DLD1 (cell line): ENCODE results near the gene MBL2.

ENCODE experiments used
- in situ Hi-C: cut with HindIII; loops from 2 replicates; pipeline ENCODE4 v1.10.0; 2017; ENCODE audit warnings: low sequenced_read_pairs

Gene MBL2

DNA sequence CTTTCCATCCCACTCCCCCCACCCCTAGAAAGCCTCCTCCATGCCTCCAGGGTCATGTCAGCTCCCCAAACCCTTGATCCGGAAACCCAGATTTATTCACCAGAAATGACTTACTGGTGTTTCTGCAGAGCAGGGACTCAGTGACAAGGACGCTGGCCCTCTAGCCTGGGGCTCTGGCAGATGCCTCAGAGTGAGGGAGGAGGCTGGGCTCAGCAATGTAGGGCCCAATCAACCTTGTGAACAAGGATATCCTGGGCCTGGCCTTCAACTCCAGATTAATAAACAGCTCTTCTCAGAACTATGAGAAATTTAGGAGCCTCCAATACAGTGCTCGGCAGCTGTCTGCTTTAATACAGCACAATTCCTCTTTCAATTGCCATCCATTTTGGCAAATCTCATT is at the start of gene MBL2:
TSS of gene MBL2 (minus strand) at position 162 of the 400 bp plus-strand sequence. CDS start 1,149 bp downstream, outside the sequence.
- in situ Hi-C loops: no loop called here

DNA sequence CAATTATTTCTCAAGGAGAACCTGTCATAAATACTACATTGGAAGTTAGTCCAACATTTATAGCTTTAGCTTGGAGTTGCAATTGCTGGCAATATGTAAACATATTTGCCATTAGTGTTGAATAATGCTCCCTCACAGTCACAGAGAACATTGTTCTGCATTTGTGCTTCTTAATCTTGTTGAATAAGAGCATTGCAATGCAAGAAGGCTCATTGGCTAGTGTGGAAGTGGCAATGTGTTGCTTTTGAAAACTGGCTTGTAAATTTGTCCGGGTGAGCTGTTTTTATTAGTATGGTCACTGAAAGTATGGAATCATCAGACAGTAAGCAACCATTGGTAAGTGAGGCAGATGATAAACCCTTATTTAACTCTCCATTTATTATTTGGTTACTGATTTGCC is 47.7 kb upstream of the MBL2 start:
- in situ Hi-C loops: no loop called here

DNA sequence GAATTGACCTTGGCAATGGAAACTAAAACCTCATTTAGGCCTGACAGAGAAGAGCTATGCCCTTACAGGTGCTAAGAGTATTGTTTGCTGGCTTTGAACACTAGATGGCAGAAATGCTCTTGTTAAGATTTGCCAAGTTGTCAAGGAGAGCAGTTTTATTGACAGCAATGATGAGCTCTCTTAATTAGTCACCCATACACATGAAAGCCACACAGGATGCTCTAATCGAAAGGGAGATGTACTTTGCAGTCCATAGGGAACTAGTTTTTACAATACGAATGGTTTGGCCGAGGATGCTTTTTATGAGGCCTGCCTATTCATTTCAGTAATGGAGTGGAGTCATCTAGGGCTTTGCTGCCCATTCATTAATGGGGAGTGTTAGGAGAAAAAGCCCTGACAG is 45.4 kb upstream of the MBL2 start:
- in situ Hi-C loops: no loop called here

DNA sequence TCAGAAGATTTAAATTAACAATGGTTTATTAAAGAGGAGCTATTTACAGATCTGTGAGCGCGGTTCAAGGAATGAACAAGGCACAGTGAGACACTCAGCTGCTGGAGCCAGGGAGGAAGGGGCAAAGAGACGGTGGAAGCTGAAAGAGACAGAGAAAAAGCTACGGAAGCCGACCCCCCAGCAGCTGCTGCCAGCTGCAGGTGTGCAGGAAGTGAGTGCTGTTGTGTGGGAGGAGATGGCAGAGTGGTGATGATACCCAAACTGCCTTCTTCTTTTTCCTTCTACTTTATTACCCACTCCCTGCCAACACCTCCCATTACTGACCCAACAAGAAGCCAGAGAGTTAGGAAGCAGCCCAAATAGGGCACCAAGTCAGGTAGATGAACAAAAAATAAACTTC is 41.9 kb upstream of the MBL2 start:
- in situ Hi-C loops: no loop called here

DNA sequence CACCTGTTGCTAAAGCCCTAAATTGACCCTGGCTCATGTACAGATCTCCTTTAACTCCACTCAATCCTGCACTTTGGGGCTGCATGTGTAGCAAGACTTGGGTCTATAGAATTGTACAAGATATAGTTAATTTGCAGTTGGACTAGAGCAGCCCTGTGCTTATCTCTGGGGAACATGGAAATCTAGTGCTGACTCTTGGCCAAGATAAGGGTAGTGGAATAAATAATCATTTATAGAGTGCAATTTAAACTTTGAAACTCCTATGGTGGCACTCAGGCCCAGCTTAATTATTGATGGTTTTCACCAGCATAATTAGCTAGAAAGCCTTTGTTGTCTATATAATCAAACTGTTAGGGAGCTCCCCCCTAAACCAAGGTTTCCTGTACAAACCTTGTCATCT is 39.2 kb upstream of the MBL2 start:
- in situ Hi-C loops: no loop called here

DNA sequence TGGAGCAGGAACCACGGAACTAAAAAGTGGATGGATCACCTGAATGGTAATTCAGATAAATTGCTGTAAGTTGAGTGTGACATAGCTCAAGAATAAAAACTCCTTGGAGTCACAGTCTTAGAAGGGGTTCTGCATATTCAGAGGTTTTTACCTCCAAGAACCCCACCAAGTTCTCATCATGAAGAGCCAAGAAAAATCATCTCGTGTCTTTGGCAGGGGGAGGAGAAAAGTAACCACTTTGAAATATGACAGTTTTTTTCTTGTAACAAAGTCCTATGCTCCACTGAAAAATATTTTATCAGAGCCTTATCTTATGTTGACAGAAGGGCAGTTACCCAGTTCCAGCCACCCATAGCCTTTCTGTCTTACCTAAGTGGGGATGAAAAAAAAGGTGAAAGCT is 38.2 kb upstream of the MBL2 start:
- in situ Hi-C loops: no loop called here

DNA sequence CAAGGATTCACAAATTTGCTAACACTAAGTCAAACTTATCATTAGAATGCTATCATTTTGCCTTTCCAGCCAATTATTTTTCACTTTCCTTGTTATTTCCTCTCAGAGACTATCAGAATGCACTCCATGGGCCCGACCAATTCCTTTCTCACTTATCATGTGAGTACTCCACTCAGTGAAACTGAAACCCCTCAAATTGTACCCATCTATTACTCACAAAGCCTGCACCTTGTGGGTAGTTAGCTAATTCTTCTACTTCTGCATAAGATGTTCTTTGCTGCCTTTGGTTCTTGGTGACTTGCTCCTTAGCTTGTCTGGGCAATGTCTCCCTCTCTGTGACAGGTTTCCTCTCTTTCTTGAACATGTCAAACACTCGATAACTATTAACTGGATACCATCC is 35.2 kb upstream of the MBL2 start:
- in situ Hi-C loops: no loop called here

DNA sequence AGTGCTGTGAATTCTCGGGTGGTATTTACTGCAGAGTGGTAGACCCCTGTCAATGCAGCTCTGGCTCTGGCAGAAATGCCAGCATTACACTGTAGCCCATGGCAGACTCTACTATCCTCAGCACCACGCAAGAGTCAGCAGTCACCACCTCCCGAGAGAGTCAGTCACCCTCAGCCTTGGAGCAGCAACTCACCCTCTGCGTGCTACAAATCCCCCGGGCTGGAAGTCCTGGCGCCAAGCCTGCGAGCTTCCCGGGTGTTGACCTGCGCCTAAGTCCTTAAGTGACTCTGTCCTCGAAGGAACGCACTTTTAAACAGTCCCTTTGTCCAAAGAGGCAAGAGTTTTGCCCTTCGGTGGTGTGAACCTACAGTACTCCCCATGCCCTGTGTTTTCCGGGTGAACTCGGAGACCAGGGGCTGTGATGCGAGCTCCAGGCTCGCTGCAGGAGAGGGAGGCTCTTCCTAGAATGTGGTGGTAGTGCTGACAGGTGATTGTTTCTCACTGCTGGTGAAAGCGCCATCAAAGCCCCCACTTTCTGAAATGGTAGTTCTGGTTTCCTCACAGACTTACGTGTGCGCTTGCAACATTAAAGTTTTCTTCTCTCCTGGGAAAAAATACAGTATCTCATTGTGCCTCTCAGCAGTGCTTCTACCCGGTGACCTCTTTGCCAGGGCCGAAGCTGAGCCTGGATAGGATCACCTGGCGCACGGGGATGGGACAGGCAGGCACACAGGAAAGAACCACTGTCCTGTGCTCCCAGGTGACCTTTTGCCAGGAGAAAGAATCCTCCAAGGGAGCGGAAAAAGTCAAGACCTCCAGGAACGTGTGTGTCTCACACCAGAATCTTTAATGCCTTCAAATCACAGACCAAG is 33.1 kb upstream of the MBL2 start:
- in situ Hi-C loops: no loop called here

DNA sequence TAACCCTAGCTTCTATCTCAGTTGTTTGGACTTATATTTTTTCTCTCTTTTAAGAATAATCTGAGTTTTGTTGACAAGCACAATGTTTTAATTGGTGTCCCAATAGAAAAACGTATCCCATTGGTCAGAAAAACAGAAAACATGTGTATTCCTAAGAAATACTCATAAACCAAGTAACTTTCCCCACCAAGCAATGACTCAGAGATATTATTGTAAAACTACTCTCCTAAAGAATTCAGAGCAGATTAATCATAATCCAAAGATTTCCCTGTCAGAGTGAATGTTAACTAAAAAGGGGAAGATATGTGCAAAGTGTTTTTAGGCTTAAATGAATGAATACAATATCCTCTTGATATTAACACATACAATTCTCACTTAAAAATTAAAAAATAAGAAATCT is 29.4 kb upstream of the MBL2 start:
- in situ Hi-C loops: no loop called here

DNA sequence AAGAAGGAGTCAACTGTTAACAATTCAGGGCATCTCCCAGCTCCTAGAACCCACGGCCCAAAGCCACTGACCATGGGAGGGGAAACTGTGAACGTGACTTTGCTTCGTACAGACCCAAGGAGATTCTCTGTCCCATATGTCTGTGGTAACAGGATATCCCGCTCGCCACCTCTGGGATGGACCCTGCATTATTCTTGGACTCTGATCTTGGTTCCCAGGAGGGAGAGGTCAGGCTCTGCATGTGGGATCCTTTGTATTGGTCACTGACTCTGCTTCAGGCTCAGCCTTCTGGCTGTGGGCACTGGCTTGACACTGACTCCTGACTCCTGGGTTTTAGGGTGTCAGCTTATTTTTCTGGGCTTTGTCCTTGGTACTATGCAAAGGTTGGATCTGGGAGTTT is 13.5 kb upstream of the MBL2 start:
- in situ Hi-C loops: no loop called here

DNA sequence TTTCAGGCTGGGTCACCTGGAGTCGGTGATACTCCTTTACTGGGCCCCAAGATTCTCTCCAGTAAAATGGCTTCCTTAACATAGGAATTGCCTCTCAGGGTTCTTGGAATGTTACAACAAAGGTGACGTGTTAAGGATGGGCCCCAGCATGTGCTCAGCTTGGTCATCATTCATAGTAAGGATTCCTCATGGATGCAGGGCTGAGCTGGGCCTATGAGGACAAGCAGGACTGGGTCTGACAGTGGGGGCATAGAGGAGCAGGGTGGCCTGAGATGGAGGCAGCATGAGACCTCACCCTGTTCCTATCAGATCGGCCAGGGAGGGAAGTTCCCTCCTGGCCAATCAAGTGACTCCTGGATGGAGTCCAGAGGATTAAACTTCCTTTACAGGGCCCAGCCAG is 12.8 kb upstream of the MBL2 start:
- in situ Hi-C loops: no loop called here

DNA sequence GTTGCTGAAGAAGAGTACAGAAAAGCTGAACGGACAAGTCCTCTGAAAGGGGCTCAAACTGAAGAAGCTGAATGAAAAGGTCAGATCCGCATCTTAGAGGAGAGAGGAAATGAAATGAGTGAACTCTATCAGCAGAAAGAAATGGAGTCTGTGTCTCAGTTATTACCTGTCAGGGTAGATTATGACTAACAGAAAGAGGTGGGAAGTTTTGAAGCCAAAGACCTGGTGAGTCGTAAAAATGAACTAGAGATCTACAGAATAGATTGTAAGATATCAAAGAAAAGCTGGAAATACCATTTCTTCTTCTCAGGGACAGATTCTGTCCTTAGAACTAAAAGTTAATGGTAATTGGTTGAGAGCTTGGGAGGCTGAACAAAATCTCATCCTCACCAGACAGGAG is 11.1 kb upstream of the MBL2 start:
- in situ Hi-C loops: no loop called here

DNA sequence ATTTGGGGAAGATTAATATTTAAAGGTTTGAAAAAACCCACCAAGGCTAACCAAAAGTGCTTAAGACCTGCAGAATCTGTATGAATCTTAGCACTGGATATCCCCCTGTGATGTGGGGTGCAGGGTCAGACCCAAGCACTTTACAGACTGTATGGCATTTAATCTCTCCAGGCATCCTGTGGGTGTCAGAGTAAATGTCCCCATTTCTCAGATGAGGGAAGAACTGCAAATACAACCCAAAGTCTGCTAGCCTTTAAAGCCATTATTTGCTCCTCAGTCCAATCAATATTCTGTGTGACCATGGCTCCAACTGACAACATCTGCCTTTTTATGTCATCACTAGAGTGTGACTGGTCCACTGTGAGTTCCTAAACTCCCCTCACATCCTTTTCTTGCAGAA is 10.0 kb upstream of the MBL2 start:
- in situ Hi-C loops: no loop called here

DNA sequence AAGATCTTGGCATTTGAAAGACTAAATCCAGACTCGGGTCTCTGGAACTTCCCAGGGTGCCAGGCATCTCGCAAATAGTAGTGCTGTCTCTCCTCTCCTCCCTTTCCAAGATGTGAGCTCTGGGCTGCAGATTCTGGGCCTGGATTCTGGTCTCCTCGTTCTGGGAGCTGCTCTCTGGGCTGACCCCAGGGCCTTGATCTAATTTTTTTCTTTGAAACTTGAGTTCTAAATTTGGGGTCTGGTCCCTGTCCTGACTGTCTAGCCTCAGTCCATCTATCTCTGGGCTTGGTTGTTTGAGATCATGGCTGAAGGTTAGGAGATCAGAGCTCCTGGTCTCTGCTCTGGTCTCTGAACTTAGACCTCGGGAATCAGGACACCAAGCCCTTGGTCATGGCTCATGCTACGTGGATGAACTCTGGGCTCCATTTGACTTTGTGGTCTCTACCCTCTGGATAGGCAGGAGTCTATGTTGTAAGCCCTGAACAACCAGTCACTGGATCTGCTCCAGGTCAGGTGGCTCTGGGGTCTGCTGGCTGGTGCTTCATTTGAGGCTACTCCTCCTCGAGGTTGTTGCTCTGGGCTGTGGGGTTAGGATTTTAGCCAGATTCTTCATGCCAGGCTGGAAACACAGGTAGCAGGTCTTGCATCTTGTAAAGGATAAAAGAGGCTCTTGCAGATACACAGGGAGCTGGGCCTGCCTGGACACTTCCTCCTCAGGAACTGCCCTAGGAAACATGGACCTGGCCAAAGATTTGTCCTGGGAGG is 8.0 kb upstream of the MBL2 start:
- in situ Hi-C loops: no loop called here

DNA sequence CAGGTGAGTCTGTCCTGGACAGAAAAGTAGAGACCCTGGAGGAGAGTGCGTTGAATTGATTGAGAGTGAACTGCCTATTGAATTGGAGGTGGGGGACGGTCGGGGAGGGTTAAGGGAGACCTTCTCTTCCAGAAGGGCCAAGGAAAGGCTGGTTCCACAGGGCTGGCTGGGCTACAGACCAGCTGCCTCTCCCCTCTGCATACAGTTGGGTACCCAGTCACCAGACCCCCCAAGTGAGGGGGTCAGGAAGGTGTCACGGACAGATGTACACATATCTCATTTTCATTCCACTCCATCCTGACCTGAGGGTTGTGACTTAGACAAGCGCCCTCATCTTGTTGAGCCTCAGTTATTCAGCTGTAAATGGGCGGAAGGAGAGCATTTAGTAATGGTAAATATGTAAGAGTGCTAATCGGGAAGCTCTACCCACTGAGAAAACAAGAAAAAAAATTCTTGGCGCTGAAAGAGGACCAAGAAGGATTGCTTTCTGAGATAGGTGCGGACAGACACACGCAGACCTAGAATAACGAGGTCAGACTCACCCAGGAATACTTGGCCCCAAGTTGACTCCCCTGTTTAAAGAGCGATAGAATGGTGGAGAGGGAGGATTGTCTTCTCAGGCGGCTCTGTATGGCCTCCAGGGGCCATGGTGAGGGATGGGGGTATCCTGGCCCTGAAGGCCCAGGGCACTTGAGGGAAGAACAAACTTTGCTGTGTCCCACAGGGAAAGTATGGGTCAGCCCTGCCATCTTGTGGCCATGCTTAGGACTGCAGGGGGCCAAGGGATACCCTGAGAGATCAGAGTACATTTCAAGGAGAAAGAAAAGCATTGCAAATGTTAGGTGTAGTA is 7.2 kb upstream of the MBL2 start:
- in situ Hi-C loops: no loop called here

DNA sequence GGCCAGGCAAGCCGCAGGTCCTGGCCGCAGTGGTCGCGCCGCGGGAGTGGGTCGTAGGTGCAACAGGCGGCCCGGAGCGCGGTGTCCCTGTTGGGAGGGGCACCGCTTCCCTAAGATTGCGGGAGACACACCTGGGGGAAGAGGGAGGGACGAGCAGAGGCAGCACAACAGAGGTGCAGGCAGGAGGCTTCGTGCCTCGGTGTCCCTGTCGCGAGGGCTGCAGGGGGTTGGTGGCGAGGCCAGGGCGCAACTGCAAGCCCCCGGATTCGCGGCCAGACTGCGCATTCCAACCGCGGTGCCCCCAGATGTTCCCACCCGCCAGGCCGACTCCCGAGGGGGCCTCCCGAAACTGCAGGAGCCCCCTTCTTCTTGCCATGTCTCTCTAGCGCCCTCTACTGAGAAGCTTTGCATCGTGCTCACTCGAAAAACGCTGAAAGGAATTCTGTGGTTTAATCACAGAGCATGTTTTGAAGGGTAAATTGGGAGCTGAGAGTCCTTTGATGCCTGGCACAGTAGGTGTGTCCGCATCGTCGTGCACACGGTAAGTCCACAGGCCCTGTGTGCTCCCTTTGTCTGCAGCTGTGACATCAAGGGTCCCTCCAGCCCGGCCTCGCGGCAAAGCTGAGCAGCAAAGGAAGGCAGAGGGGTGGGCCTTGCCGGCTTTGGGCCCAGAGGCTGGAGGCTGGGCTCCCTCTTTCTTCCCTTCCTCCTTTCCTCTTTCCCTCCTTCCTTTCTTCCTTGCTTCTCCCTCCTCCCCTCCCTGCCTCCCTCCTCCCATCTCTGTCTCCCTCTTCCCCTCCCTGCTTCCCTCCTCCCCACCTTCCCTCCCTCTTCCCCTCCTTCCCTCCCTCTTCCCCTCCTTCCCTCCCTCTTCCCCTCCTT is 6.2 kb upstream of the MBL2 start:
- in situ Hi-C loops: no loop called here

DNA sequence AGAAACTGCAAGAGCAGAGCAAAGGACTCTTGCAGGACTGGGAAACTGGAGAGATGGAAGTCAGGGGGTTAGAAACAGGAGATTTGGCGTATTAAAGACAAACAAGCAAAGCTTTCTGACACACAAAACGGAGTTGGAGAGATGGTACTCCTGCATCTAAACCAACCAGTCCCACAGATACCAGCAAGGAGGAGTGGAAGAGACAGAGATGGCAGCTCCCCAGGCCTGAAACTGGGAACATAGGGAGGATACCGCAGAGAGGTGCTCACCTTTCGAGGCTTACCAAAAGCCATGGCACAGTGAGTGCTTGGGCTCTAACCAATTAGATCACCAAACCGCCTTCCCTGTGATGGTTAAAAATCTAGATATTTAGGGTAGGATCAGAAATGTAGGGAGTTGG is 4.8 kb upstream of the MBL2 start:
- in situ Hi-C loops: no loop called here

DNA sequence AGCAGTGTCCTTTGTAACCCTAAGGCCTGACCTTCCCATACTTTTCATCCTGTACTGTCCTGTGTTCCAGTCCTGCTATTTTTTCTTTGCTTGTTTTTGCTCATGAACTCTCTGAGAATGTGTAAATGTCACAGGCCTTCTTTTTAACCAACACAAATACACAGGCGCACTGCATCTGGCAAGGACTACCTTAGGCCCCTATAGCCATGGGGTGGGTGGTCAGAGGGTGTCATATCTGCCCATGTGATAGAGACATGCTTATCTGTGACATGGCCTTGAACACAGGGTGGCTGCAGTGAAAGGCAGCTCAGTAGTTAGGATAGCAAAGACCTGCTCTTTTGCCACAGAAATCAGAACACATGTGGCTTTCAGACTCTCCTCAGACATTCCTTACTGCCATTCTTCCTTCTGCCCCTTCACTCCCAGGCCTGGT is 3.9 kb upstream of the MBL2 start:
- in situ Hi-C loops: no loop called here

DNA sequence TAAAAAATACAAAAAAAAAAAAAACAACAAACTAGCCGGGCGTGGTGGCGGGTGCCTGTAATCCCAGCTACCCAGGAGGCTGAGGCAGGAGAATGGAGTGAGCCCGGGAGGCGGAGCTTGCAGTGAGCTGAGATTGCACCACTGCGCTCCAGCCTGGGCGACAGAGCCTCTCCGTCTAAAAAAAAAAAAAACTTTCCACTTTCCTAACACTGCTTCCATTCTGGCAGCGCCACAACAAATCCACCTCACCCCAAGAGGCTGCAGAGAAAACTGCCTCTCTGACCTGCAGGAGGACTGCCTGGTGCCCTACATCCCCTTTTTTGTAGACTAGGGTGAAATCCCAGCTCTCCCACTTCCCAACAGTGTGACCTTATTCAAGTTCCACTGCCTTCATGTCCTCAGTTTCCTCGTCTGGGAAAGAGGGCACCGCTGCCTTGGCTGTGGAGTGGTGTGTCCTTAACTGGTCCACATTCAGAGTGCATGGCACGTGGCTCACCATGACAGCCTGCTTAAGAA is 2.6 kb upstream of the MBL2 start:
- in situ Hi-C loops: no loop called here

DNA sequence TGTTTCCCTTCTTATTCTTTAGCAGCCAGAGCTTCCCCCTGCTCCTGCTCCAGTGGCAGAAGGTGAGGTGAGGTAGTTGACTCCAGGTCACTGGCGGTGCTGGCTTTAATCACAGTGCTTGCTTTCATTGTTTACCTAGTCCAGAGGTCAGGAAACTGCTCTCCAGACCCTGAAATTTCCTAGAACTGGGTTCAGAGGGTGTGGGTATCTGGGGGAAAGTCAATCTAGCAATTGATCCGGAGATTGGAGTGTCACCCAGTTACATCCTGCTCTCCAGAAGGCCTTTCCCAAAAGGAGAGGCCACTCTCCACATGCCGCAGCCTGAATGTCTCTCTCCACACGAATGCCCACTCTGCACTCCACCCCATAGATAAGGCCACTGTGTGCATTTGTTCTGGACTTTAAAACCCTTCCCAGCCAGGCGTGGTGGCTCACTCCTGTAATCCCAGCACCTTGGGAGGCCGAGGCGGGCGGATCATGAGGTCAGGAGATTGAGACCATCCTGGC is 2.1 kb upstream of the MBL2 start:
- in situ Hi-C loops: no loop called here
